Mucosa of stomach (tissue), 1 donor: ENCODE measurements around the gene FBXL17.

Experiments used
- H3K27me3 ChIP-seq: one replicate; pipeline ENCODE4 v1.7.0; 2013; ENCODE audit warnings: mild to moderate bottlenecking, low read length; ENCODE audit not compliant: control insufficient read depth, insufficient read depth
- H3K36me3 ChIP-seq: one replicate; pipeline ENCODE4 v1.7.0; 2013; ENCODE audit warnings: low read length; ENCODE audit not compliant: control insufficient read depth, insufficient read depth
- H3K4me1 ChIP-seq: one replicate; pipeline ENCODE4 v1.7.0; 2013; ENCODE audit warnings: mild to moderate bottlenecking, low read length; ENCODE audit not compliant: control insufficient read depth, insufficient read depth
- H3K4me3 ChIP-seq: one replicate; pipeline ENCODE4 v1.7.0; 2013; ENCODE audit warnings: low read length
- H3K9ac ChIP-seq: one replicate; pipeline ENCODE4 v1.7.0; 2013; ENCODE audit warnings: mild to moderate bottlenecking, low read length, moderate library complexity
- H3K9me3 ChIP-seq: one replicate; pipeline ENCODE4 v1.7.0; 2013; ENCODE audit warnings: mild to moderate bottlenecking, low read length, moderate library complexity; ENCODE audit not compliant: control insufficient read depth
- donor health status: Pancreatic carcinoma.

FBXL17 gene

DNA sequence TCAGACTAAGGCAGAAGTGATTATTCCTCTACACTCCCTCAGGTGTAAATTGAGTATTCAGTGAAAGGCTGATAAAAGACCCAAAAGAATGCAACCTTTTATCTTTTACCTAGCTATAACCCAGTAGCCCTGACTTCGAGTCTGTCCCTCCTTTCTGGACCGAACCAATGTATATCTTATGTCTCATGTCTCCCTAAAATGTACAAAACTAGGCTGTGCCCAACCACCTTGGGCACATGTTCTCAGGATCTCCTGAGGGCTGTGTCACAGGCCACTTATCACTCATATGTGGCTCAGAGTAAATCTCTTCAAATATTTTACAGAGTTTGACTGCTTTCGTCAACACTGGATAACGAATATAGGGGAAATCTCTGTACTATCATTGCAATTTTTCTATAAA lies 12.7 kb downstream of the FBXL17 start:
- H3K9ac ChIP-seq: no peak overlapping the region
- no peaks in the 10 kb centered on the region for H3K9me3 ChIP-seq
- no peaks in the 10 kb centered on the region for H3K27me3 ChIP-seq
- no peaks in the 10 kb centered on the region for H3K36me3 ChIP-seq
- H3K4me1 ChIP-seq: no peaks in the 10 kb centered on the region
- H3K4me3 ChIP-seq: no peak overlapping the region

DNA sequence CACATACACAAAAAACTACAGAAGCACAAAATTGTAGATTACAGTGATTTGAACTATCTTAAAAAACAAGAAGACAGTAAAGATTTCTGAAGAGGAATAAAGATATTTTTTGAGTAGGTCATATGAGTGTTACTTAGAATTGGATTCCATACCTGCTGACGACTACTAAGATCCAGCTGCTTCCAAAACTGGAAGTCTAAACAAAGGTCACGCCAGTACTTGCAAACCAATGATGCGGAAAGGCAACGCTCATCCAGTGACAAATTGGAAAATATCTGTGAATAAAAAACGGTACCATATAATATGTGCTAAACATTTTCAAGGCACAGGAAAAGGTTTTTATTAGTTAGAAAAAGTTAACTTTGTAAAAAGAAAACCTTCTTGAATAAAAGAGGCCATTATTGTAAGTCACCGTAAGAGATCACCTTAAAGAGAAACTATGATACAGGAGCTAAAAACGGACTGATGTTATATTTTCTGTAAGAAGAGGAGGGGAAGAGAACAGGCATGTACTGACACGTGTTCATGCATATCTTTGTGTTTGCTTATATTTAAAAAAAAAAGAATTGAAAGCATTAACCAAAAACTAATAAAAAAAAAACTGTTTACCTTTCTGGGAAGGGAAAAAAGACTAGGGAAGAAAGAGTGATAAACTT lies 14.1 kb downstream of the FBXL17 start:
- Histone ChIP-seq H3K27me3 (no peaks in the 10 kb centered on the region), H3K9me3 (no peaks in the 10 kb centered on the region), H3K4me3 (no peak overlapping the region), H3K9ac (no peak overlapping the region), H3K36me3 (no peaks in the 10 kb centered on the region), H3K4me1 (no peaks in the 10 kb centered on the region)

DNA sequence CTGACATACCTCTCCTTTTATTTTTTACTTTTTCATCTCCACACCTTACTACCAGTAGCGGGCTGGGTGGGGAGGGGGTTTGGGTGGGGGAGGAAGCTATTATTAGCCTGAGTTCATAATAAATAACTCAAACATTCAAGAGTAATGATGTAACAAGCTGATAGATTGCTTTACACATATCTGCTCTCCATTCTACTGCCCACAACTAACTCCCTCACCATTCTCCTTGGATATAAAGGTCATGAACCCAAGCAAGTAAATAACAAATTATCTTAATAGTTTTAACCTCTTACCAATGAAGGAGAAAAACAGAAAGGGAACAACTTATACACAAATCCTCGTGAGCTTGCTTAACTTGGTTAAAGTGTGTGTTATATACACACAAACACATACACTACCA lies 15.4 kb downstream of the FBXL17 start:
- H3K4me3 ChIP-seq: no peak overlapping the region
- H3K36me3 ChIP-seq: no peaks in the 10 kb centered on the region
- no peak overlapping the region for H3K9ac ChIP-seq
- no peaks in the 10 kb centered on the region for H3K4me1 ChIP-seq
- H3K9me3 ChIP-seq: no peaks in the 10 kb centered on the region
- H3K27me3 ChIP-seq: no peaks in the 10 kb centered on the region

GRCh38 chr5:108361771-108362170 lies 20.1 kb downstream of the FBXL17 start:
- Histone ChIP-seq H3K9me3 (no peaks in the 10 kb centered on the region), H3K4me1 (no peaks in the 10 kb centered on the region), H3K36me3 (no peaks in the 10 kb centered on the region), H3K4me3 (no peak overlapping the region), H3K27me3 (no peaks in the 10 kb centered on the region), H3K9ac (no peak overlapping the region)

GRCh38 chr5:108361239-108361638 lies 20.7 kb downstream of the FBXL17 start:
- H3K9ac ChIP-seq: no peak overlapping the region
- H3K4me3 ChIP-seq: no peak overlapping the region
- H3K9me3 ChIP-seq: no peaks in the 10 kb centered on the region
- H3K27me3 ChIP-seq: no peaks in the 10 kb centered on the region
- H3K4me1 ChIP-seq: no peaks in the 10 kb centered on the region
- no peaks in the 10 kb centered on the region for H3K36me3 ChIP-seq

DNA sequence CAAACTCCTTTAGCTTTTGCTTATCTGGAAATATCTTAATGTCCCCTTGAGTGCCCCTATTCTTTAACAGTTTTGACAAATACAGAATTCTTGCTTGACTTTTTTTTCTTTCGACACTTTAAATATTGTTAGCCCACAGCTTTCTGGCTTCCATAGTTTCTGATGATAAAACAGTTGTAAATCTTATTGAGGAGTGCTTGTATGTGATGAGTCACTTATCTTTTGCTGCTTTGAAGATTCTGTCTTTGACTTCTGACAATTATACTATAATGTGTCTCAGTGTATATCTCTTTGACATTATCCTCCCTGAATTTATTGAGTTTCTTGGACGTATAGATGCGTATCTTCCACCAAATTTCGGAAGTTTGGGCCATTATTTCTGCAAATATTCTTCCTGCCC lies 21.6 kb downstream of the FBXL17 start:
- Histone ChIP-seq H3K9ac (no peak overlapping the region), H3K27me3 (no peaks in the 10 kb centered on the region), H3K36me3 (no peaks in the 10 kb centered on the region), H3K4me3 (no peak overlapping the region), H3K9me3 (no peaks in the 10 kb centered on the region), H3K4me1 (no peaks in the 10 kb centered on the region)

GRCh38 chr5:108356286-108356685 lies 25.6 kb downstream of the FBXL17 start:
- Histone ChIP-seq H3K27me3 (no peaks in the 10 kb centered on the region), H3K4me3 (no peak overlapping the region), H3K9me3 (no peaks in the 10 kb centered on the region), H3K4me1 (no peaks in the 10 kb centered on the region), H3K36me3 (no peaks in the 10 kb centered on the region), H3K9ac (no peak overlapping the region)

DNA sequence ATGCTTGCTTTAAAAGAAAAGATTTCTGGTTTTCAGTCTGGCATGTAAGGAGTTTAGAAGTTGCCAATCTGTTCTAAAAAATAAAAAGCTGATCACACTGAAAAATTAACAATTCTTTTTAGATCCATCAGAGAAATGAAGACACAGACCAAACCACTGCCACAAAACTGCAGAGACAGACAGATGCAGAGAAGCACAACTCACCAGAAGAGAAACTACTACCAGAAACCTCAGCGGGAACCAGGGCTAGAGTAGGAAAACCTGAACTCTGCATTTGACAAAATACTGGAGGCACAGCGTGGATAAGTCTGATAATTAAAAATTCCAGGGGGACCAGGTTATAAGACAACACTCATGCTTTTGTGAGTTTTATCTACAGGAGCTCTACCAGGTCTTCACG lies 28.8 kb downstream of the FBXL17 start:
- no peaks in the 10 kb centered on the region for H3K4me1 ChIP-seq
- H3K36me3 ChIP-seq: no peaks in the 10 kb centered on the region
- no peaks in the 10 kb centered on the region for H3K9me3 ChIP-seq
- H3K9ac ChIP-seq: no peak overlapping the region
- H3K27me3 ChIP-seq: no peaks in the 10 kb centered on the region
- no peak overlapping the region for H3K4me3 ChIP-seq

DNA sequence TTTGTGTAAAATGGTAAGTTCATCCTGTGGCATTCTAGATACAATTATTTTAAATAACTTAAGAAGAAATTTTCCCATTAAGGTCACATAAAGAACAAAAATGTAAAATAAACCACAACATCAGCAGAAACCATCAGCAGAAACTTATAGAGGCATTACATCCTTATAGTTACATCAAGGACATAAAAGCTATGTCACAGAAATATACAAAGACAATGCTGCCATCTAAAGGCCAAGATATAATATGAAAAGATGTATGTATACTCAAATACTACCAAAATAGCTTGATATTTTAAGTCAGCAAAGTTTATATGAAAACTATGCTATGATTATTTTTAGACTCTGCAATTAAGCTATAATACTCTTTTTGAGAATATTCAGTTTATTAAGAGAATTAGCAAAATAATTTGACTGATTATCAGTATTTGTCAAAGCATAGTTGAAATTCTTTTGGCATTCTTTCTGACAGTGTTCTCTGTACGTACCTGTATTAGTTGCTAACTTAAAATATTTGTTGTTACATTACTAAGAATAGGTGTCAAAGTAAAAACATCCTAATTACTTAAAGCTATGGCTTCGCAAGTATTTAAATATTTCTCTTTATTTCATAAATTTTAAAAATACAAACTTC lies 36.2 kb downstream of the FBXL17 start:
- no peaks in the 10 kb centered on the region for H3K27me3 ChIP-seq
- H3K4me1 ChIP-seq: no peaks in the 10 kb centered on the region
- no peak overlapping the region for H3K4me3 ChIP-seq
- H3K36me3 ChIP-seq: no peaks in the 10 kb centered on the region
- no peak overlapping the region for H3K9ac ChIP-seq
- H3K9me3 ChIP-seq: no peaks in the 10 kb centered on the region

- H3K9ac ChIP-seq: no peak overlapping the region
- H3K4me3 ChIP-seq: no peak overlapping the region
- peaks cover under 1% of the 10 kb centered on the region for H3K4me1 ChIP-seq
- no peaks in the 10 kb centered on the region for H3K36me3 ChIP-seq
- no peaks in the 10 kb centered on the region for H3K27me3 ChIP-seq
- no peaks in the 10 kb centered on the region for H3K9me3 ChIP-seq
Observed at GRCh38 chr5:108344103-108344822, 37.6 kb downstream of the FBXL17 start.

- Histone ChIP-seq H3K9ac (no peak overlapping the region), H3K36me3 (no peaks in the 10 kb centered on the region), H3K4me3 (no peak overlapping the region), H3K27me3 (no peaks in the 10 kb centered on the region), H3K4me1 (peaks cover 8% of the 10 kb centered on the region), H3K9me3 (no peaks in the 10 kb centered on the region)
Observed at GRCh38 chr5:108341866-108342265, 40.0 kb downstream of the FBXL17 start.

GRCh38 chr5:108340131-108340530 lies 41.8 kb downstream of the FBXL17 start:
- H3K27me3 ChIP-seq: no peaks in the 10 kb centered on the region
- H3K4me1 ChIP-seq: peaks cover 8% of the 10 kb centered on the region
- H3K36me3 ChIP-seq: no peaks in the 10 kb centered on the region
- H3K4me3 ChIP-seq: no peak overlapping the region
- H3K9me3 ChIP-seq: no peaks in the 10 kb centered on the region
- no peak overlapping the region for H3K9ac ChIP-seq
